IPS DF 6.9 (cell line): Measurements from ENCODE around the gene PDCD2.
A peak's percentile ranks its signal among the peaks of the same experiment; 100 is the strongest.

ENCODE experiments used
- DNase-seq: peaks from one replicate; pipeline ENCODE4 v3.0.0-alpha.2; 2013; ENCODE audit warnings: low read depth, low spot score
- H3K27ac ChIP-seq: one replicate; pipeline ENCODE4 v1.5.1; 2013; ENCODE audit warnings: low read length, control low read depth
- H3K27me3 ChIP-seq: 2 replicates; pipeline ENCODE4 v1.6.1; 2013; ENCODE audit warnings: mild to moderate bottlenecking, low read length; ENCODE audit not compliant: control insufficient read depth, insufficient read depth
- H3K36me3 ChIP-seq: 2 replicates; pipeline ENCODE4 v1.6.1; 2013; ENCODE audit warnings: low read length; ENCODE audit not compliant: control insufficient read depth, insufficient read depth
- H3K4me1 ChIP-seq: 2 replicates; pipeline ENCODE4 v1.6.1; 2013; ENCODE audit warnings: low read length; ENCODE audit not compliant: control insufficient read depth, insufficient read depth
- H3K4me3 ChIP-seq: 2 replicates; pipeline ENCODE4 v1.5.1; 2013; ENCODE audit warnings: mild to moderate bottlenecking, low read length
- H3K9me3 ChIP-seq: 2 replicates; pipeline ENCODE4 v1.6.1; 2013; ENCODE audit warnings: low read length, inconsistent platforms; ENCODE audit not compliant: control insufficient read depth, insufficient read depth
- whole genome bisulfite sequencing: extraction: QIAGEN DNeasy Blood & Tissue Kit; methylation state at CpG from one replicate; pipeline ENCODE4 v1.1.7; 2013; ENCODE audit warnings: mixed read lengths, missing lambda C conversion rate; ENCODE audit not compliant: insufficient read length, insufficient coverage; 5-methylcytosine and 5-hydroxymethylcytosine counted together

Gene PDCD2

DNA sequence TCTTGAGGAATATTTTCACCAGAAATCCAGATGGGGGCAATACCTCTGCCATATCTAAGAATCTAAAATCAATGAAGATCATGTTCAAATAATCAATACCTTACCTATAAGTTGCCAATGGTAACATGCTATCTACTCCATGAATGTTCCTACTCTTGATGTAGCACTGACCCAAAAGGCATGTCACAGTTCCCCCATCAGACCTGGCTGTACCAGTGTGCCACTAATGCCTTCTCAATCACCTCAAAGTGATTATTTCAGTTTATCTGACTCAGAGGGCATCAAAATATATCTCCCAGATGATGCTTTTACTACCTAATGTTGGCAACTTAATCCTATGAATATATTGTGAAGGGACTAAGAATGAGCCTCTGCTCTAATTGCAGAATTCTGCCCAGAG, 5.5 kb downstream of the PDCD2 start:
- DNase-seq, result no peak
- Histone ChIP-seq H3K9me3 (no peaks in the 10 kb centered on the region), H3K4me1 (no peaks in the 10 kb centered on the region), H3K27ac (no peak overlapping the region), H3K27me3 (no peaks in the 10 kb centered on the region), H3K36me3 (peaks cover 6% of the 10 kb centered on the region; the same call in 1 of the 2 replicates), H3K4me3 (no peak overlapping the region)

DNA sequence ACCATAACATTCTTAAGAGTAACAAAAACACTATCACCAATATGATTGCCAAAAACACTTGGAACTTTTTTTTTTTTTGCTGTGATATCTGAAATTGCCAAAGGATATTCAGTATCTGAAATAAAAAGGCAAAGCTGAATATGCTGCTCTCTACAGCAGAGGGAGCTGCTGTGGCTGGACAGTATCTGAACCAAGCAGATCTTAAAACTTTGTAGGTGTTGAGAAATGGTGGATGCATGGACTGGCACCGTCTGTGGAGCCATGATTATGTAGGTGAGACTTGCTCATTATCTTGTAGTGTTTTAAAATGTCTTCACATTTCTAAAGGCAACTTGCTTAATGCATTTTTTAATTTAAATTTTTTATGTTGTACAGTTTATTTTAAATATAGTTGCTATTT, 9.2 kb downstream of the PDCD2 start:
- no CpG with 5 or more reads among the region's 1 CpG for WGBS
- H3K4me3 ChIP-seq, result no peak overlapping the region
- H3K27ac ChIP-seq, result no peak overlapping the region
- H3K36me3 ChIP-seq, result peaks cover 5% of the 10 kb centered on the region; the same call in 1 of the 2 replicates
- no peaks in the 10 kb centered on the region for H3K9me3 ChIP-seq
- no peaks in the 10 kb centered on the region for H3K4me1 ChIP-seq
- no peak for DNase-seq
- H3K27me3 ChIP-seq, result no peaks in the 10 kb centered on the region

GRCh38 chr6:170572704-170573466, 11.6 kb downstream of the PDCD2 start:
- no peak for DNase-seq
- H3K4me1 ChIP-seq, result no peaks in the 10 kb centered on the region
- no peak overlapping the region for H3K27ac ChIP-seq
- no peak overlapping the region for H3K4me3 ChIP-seq
- peaks cover 10% of the 10 kb centered on the region; the same call in 1 of the 2 replicates for H3K36me3 ChIP-seq
- H3K9me3 ChIP-seq, result no peaks in the 10 kb centered on the region
- no CpG with 5 or more reads among the region's 2 CpGs for WGBS
- H3K27me3 ChIP-seq, result no peaks in the 10 kb centered on the region

GRCh38 chr6:170564936-170565530, 19.4 kb downstream of the PDCD2 start:
- DNase-seq, result no peak
- Histone ChIP-seq H3K27me3 (no peaks in the 10 kb centered on the region), H3K27ac (no peak overlapping the region), H3K4me3 (no peak overlapping the region), H3K9me3 (no peaks in the 10 kb centered on the region), H3K4me1 (no peaks in the 10 kb centered on the region), H3K36me3 (peaks cover 9% of the 10 kb centered on the region)
- no CpG with 5 or more reads among the region's 8 CpGs for WGBS

- no peak for DNase-seq
- H3K4me3 ChIP-seq, result no peak overlapping the region
- H3K27me3 ChIP-seq, result no peaks in the 10 kb centered on the region
- no peaks in the 10 kb centered on the region for H3K4me1 ChIP-seq
- WGBS, result no CpG with 5 or more reads among the region's 4 CpGs
- H3K36me3 ChIP-seq, result peaks cover 3% of the 10 kb centered on the region
- H3K27ac ChIP-seq, result no peak overlapping the region
- no peaks in the 10 kb centered on the region for H3K9me3 ChIP-seq
Observed at GRCh38 chr6:170561555-170561954, 22.9 kb downstream of the PDCD2 start.

DNA sequence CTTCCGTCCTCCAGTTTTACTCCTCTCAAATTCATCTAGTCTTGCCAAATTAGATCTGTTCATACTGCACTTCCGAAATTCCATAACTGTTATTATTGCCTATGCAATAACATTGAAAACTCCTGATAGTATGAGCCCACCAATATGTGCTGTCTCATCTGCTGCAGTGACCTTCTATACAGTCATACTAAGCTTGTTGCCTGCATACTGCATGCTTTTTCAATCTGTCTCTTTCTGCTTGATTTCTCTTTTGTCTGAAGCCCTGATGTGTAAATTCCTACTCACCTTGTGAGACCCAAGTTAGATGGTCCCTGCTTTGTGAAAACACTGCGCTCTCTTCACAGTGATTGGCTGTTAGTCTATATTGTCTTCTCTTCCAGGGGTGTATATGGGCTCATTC, 29.1 kb downstream of the PDCD2 start:
- no CpG with 5 or more reads among the region's 3 CpGs for WGBS
- Histone ChIP-seq H3K4me3 (no peak overlapping the region; the same call in 1 of the 2 replicates), H3K27ac (no peak overlapping the region), H3K9me3 (no peaks in the 10 kb centered on the region), H3K4me1 (no peaks in the 10 kb centered on the region), H3K36me3 (no peaks in the 10 kb centered on the region; the same call in 1 of the 2 replicates), H3K27me3 (no peaks in the 10 kb centered on the region)
- DNase-seq, result no peak

DNA sequence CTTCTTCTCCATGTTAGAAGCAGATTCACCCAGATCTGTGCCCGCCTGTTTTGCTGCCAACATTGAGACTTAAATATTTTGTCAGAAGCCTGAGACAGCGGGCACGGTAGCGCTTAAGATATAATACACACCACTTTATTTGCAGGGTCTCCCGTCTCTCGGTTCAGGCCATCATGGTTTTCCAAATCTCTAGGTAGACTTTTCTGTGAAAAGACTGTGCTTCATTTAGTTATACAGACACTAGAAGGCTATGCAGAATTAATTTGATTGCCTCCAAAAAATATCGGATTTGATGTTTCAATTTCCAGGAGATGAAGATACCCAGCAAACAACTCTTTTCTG, 29.7 kb downstream of the PDCD2 start:
- Histone ChIP-seq H3K4me3 (peak overlapping the region; percentile 72), H3K4me1 (no peaks in the 10 kb centered on the region), H3K27me3 (no peaks in the 10 kb centered on the region), H3K36me3 (no peaks in the 10 kb centered on the region; the same call in 1 of the 2 replicates), H3K27ac (no peak overlapping the region), H3K9me3 (no peaks in the 10 kb centered on the region)
- no peak for DNase-seq
- WGBS, result no CpG with 5 or more reads among the region's 7 CpGs

- H3K4me3 ChIP-seq, result peak within 1 kb of the TSS; percentile 92
- H3K27ac ChIP-seq, result no peak within 1 kb of the TSS
- H3K36me3 ChIP-seq, result no peaks in the 10 kb centered on the region; the same call in 1 of the 2 replicates
- no peaks in the 10 kb centered on the region for H3K27me3 ChIP-seq
- H3K4me1 ChIP-seq, result no peaks in the 10 kb centered on the region
- H3K9me3 ChIP-seq, result no peaks in the 10 kb centered on the region
- peak; percentile 95 for DNase-seq
- WGBS, result no CpG with 5 or more reads among the region's 51 CpGs
Observed at GRCh38 chr6:170554013-170554795, 30.2 kb downstream of the PDCD2 start, which contains the start of gene TBP. TSS of gene TBP (plus strand) at chr6:170554369. CDS start at chr6:170557030, 2,661 bp downstream.

GRCh38 chr6:170553534-170554012, 30.9 kb downstream of the PDCD2 start:
- Histone ChIP-seq H3K27me3 (no peaks in the 10 kb centered on the region), H3K36me3 (no peaks in the 10 kb centered on the region; the same call in 1 of the 2 replicates), H3K9me3 (no peaks in the 10 kb centered on the region), H3K4me3 (peak overlapping the region; percentile 66; the same call in 1 of the 2 replicates), H3K27ac (no peak overlapping the region), H3K4me1 (no peaks in the 10 kb centered on the region)
- WGBS, result no CpG with 5 or more reads among the region's 13 CpGs
- no peak for DNase-seq

DNA sequence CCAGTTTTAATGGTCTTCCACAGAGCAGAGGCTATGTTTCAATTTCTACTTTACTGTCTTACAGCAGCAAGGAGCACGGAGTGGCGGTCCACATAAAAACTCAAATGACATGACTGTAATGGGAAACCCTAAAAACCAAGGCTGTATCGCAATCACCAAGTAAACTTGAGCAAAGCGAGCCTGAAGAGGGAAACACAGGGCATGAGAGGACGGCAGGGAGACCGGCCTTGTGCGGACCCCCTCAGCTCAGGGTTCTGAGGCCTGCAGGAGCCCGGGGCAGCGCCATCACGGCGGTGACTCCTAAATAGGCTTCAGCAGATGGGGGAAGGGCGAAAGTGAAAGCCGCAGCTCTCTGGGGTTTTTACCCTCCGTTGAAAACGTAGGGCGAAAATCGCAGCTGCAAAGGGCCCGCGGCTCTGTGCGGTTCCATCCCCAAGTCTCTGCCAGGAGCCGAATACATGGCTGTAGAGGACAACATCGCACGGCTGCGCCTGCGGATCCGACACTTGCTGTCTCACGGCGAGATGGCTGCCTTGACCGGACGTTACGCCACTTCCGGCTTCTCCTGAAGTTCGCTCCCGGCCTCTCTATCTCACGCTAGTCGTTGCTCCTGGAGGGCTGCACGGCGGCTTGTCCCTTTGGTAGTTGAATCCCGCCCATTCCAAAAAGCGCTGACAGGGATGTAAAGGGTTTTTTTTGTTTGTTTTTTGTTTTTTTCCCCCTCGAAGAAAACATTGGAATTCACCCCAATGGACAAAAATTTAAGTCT, 31.5 kb downstream of the PDCD2 start, which contains the start of gene PSMB1:
Gene PSMB1, minus strand, starts transcription at position 543 of the 769 bp plus-strand sequence. Its CDS starts 65 bp downstream, at position 478.
- Histone ChIP-seq H3K27ac (no peak within 1 kb of the TSS), H3K9me3 (no peaks in the 10 kb centered on the region), H3K4me3 (peak within 1 kb of the TSS; percentile 92), H3K27me3 (no peaks in the 10 kb centered on the region), H3K36me3 (no peaks in the 10 kb centered on the region), H3K4me1 (no peaks in the 10 kb centered on the region)
- peak; percentile 95 for DNase-seq
- no CpG with 5 or more reads among the region's 41 CpGs for WGBS
